Caco-2 (cell line): Measurements from ENCODE around the gene ABI3. TPM values are rescaled to one million over a fixed set of nuclear protein-coding genes. Genes with fewer than 3 reads are reported as not detected.

ENCODE experiments used
- BruUV-seq: library from RNA; stranded (reverse); fragments of 400-500 nt; replicated peaks from 2 replicates; lab custom pipeline; 2021; lab: Mats Ljungman, UMichigan
- CTCF ChIA-PET: fragments of 300-600 bp; sonication (Branson Sonifier 250); formaldehyde crosslinking; loops from one replicate; lab custom pipeline; 2022; ENCODE audit warnings: antibody characterized with exemption; lab: Charles Lee
- POLR2A ChIA-PET: fragments of 300-600 bp; sonication (Branson Sonifier 250); formaldehyde crosslinking; loops from one replicate; lab custom pipeline; 2022; ENCODE audit warnings: antibody characterized with exemption; lab: Charles Lee
- DNase-seq, 2 experiments: peaks; one replicate each; pipeline versions ENCODE4 v3.0.0 to v3.0.0-alpha.2; 2020 to 2022
- H3K27me3 ChIP-seq: replicated peaks from 2 replicates; pipeline ENCODE4 v1.6.0; 2011; ENCODE audit warnings: low read length; ENCODE audit not compliant: control insufficient read depth, insufficient read depth
- H3K36me3 ChIP-seq: 2 replicates; pipeline ENCODE4 v1.5.1; 2011; ENCODE audit warnings: low read length; ENCODE audit not compliant: control insufficient read depth, insufficient read depth
- H3K4me1 ChIP-seq: fragments of 250-450 bp; sonication (Bioruptor Pico); 2 replicates; pipeline ENCODE4 v1.5.1; 2020; ENCODE audit warnings: mild to moderate bottlenecking
- H3K4me3 ChIP-seq: 2 replicates; pipeline ENCODE4 v1.5.1; 2011; ENCODE audit warnings: low read depth, mild to moderate bottlenecking, control low read depth, low read length
- H3K9me3 ChIP-seq: fragments of 250-450 bp; sonication (Bioruptor Pico); 2 replicates; pipeline ENCODE4 v1.5.1; 2020; ENCODE audit warnings: mild to moderate bottlenecking, moderate library complexity
- H3K27ac Mint-ChIP-seq: one replicate; pipeline ENCODE4 v1.8.0; 2022; ENCODE audit warnings: mixed read lengths; ENCODE audit not compliant: unreplicated experiment
- H3K27me3 Mint-ChIP-seq: one replicate; pipeline ENCODE4 v1.8.0; 2022; ENCODE audit warnings: mixed read lengths; ENCODE audit not compliant: insufficient read depth, unreplicated experiment
- H3K36me3 Mint-ChIP-seq: one replicate; pipeline ENCODE4 v1.8.0; 2022; ENCODE audit warnings: mild to moderate bottlenecking, mixed read lengths; ENCODE audit not compliant: insufficient read depth, unreplicated experiment
- H3K4me1 Mint-ChIP-seq: one replicate; pipeline ENCODE4 v1.8.0; 2022; ENCODE audit warnings: low read depth, mixed read lengths; ENCODE audit not compliant: unreplicated experiment
- H3K4me3 Mint-ChIP-seq: one replicate; pipeline ENCODE4 v1.8.0; 2022; ENCODE audit warnings: mild to moderate bottlenecking, moderate library complexity, mixed read lengths; ENCODE audit not compliant: unreplicated experiment
- H3K9me3 Mint-ChIP-seq: one replicate; pipeline ENCODE4 v1.8.0; 2022; ENCODE audit warnings: mixed read lengths; ENCODE audit not compliant: unreplicated experiment
- CTCF ChIP-seq, 2 experiments: fragments of 200-600 bp in 1 of 2; IDR thresholded peaks; 1 replicate in 1 of 2; 2 replicates in 1 of 2; pipeline versions ENCODE4 v1.5.1 to v1.8.0; 2011 to 2022; ENCODE audit warnings: antibody characterized with exemption in 1 of 2, control low read depth in 1 of 2, inconsistent platforms in 1 of 2, low read depth in 1 of 2, low read length in 1 of 2, mild to moderate bottlenecking in 1 of 2, moderate library complexity in 1 of 2; ENCODE audit not compliant: insufficient read depth in 1 of 2, severe bottlenecking in 1 of 2, unreplicated experiment in 1 of 2
- intact Hi-C: fragments of 100-400 bp; cut with micrococcal nuclease; formaldehyde crosslinking; loops from one replicate; pipeline ENCODE4 v1.10.0; 2022; ENCODE audit not compliant: unreplicated experiment
- total RNA-seq: library from RNA; stranded (reverse); gene quantifications from 2 replicates; pipeline ENCODE4 v1.2.3, GENCODE V29; 2022

The ABI3 gene
- total RNA-seq, 1 experiment from 2014 or later = not detected

- no peaks in the 10 kb centered on the region for H3K36me3 ChIP-seq
- Mint-ChIP-seq H3K4me3 (no peak overlapping the region), H3K9me3 (no peaks in the 10 kb centered on the region), H3K27me3 (no peaks in the 10 kb centered on the region), H3K4me1 (peaks cover 14% of the 10 kb centered on the region), H3K36me3 (peaks cover 17% of the 10 kb centered on the region), H3K27ac (no peak overlapping the region)
- POLR2A ChIA-PET = no interaction called here
- H3K4me1 ChIP-seq = peaks cover 9% of the 10 kb centered on the region
- intact Hi-C loops = loop anchor here (10.0 kb wide), 1 partner anchor 242 kb away; no protein-coding TSS in a partner anchor
- CTCF ChIA-PET = no interaction called here
- no peak for TF ChIP-seq CTCF (IDR thresholded peaks at IDR 0.05; ENCODE audit: insufficient read depth in 1 of 2, low read depth in 1 of 2, low read length in 1 of 2, severe bottlenecking in 1 of 2, unreplicated experiment in 1 of 2)
- DNase-seq = no peak
- BruUV-seq = no TSS peak
- H3K27me3 ChIP-seq = no peaks in the 10 kb centered on the region
- no peaks in the 10 kb centered on the region for H3K9me3 ChIP-seq
- no peak overlapping the region for H3K4me3 ChIP-seq
Observed at GRCh38 chr17:49196520-49196919, 14.0 kb upstream of the ABI3 start.

- no peak overlapping the region for H3K4me3 ChIP-seq
- DNase-seq = peak in 1 of 2 experiments; percentile 39
- peaks cover 9% of the 10 kb centered on the region for H3K4me1 ChIP-seq
- no peak for TF ChIP-seq CTCF (IDR thresholded peaks at IDR 0.05; ENCODE audit: insufficient read depth in 1 of 2, low read depth in 1 of 2, low read length in 1 of 2, severe bottlenecking in 1 of 2, unreplicated experiment in 1 of 2)
- no peak overlapping the region for H3K4me3 Mint-ChIP-seq
- no TSS peak for BruUV-seq
- H3K27me3 Mint-ChIP-seq = no peaks in the 10 kb centered on the region
- no peaks in the 10 kb centered on the region; the same call in 1 of the 2 replicates for H3K27me3 ChIP-seq
- H3K36me3 ChIP-seq = no peaks in the 10 kb centered on the region
- H3K36me3 Mint-ChIP-seq = peaks cover 7% of the 10 kb centered on the region
- H3K9me3 ChIP-seq = no peaks in the 10 kb centered on the region
- ChIA-PET POLR2A (no interaction called here), CTCF (interaction anchor here (0.6 to 1.0 kb wide), 4 partner anchors 9 to 30 kb away, joined by 3 to 6 read pairs (median 4); no protein-coding TSS in a partner anchor)
- intact Hi-C loops = loop anchor here (1.0 to 10.0 kb wide), 2 partner anchors 30 to 243 kb away; no protein-coding TSS in a partner anchor
- H3K27ac Mint-ChIP-seq = no peak overlapping the region
- H3K9me3 Mint-ChIP-seq = no peaks in the 10 kb centered on the region
- H3K4me1 Mint-ChIP-seq = peaks cover 14% of the 10 kb centered on the region
Observed at GRCh38 chr17:49197346-49197998, 13.0 kb upstream of the ABI3 start.

- Histone ChIP-seq H3K9me3 (no peaks in the 10 kb centered on the region), H3K36me3 (no peaks in the 10 kb centered on the region), H3K4me1 (peaks cover 9% of the 10 kb centered on the region), H3K27me3 (no peaks in the 10 kb centered on the region; the same call in 1 of the 2 replicates), H3K4me3 (no peak overlapping the region)
- POLR2A ChIA-PET = no interaction called here
- CTCF ChIA-PET = interaction anchor here (0.6 to 1.0 kb wide), 4 partner anchors 9 to 29 kb away, joined by 3 to 6 read pairs (median 4); no protein-coding TSS in a partner anchor
- peaks cover 12% of the 10 kb centered on the region for H3K4me1 Mint-ChIP-seq
- no peak overlapping the region for H3K4me3 Mint-ChIP-seq
- H3K9me3 Mint-ChIP-seq = no peaks in the 10 kb centered on the region
- DNase-seq = no peak
- H3K27ac Mint-ChIP-seq = no peak overlapping the region
- TF ChIP-seq CTCF (IDR thresholded peaks at IDR 0.05; ENCODE audit: insufficient read depth in 1 of 2, low read depth in 1 of 2, low read length in 1 of 2, severe bottlenecking in 1 of 2, unreplicated experiment in 1 of 2) = no peak
- no peaks in the 10 kb centered on the region for H3K36me3 Mint-ChIP-seq
- intact Hi-C loops = loop anchor here (10.0 kb wide), 1 partner anchor 243 kb away; no protein-coding TSS in a partner anchor
- no peaks in the 10 kb centered on the region for H3K27me3 Mint-ChIP-seq
- BruUV-seq = no TSS peak
Observed at GRCh38 chr17:49198211-49198610, 12.3 kb upstream of the ABI3 start.
